GM23338 (cell line): ENCODE measurements around the gene APBA2. TPM values are rescaled to one million over a fixed set of nuclear protein-coding genes. Genes with fewer than 3 reads are reported as not detected.

Experiments used
- ATAC-seq: fragments of 200-7000 bp; cut with Tn5 transposase; 3 replicates; pipeline ENCODE4 v1.9.1; 2020
- DNase-seq: peaks from one replicate; pipeline ENCODE4 v3.0.0-alpha.2; 2015; ENCODE audit warnings: low spot score
- H2AFZ ChIP-seq: fragments of 200-600 bp; sonication (generic); 2 replicates; pipeline ENCODE4 v1.8.0; 2016; ENCODE audit warnings: antibody characterized with exemption, mild to moderate bottlenecking, moderate library complexity
- H3F3A ChIP-seq: fragments of 200-600 bp; sonication (generic); replicated peaks from 2 replicates; pipeline ENCODE4 v1.8.0; 2017; ENCODE audit warnings: antibody characterized with exemption, mixed run types, low read depth
- H3K27ac ChIP-seq: fragments of 200-600 bp; sonication (generic); 2 replicates; pipeline ENCODE4 v1.6.1; 2016; ENCODE audit warnings: low read depth
- H3K27me3 ChIP-seq: fragments of 200-600 bp; sonication (generic); 2 replicates; pipeline ENCODE4 v1.8.0; 2016; ENCODE audit warnings: mild to moderate bottlenecking, mixed run types, moderate library complexity; ENCODE audit not compliant: insufficient read depth
- H3K36me3 ChIP-seq: fragments of 200-600 bp; sonication (generic); 2 replicates; pipeline ENCODE4 v1.8.0; 2016; ENCODE audit warnings: mild to moderate bottlenecking; ENCODE audit not compliant: insufficient read depth
- H3K4me1 ChIP-seq: fragments of 200-600 bp; sonication (generic); 2 replicates; pipeline ENCODE4 v1.8.0; 2016; ENCODE audit warnings: mild to moderate bottlenecking, moderate library complexity; ENCODE audit not compliant: insufficient read depth
- H3K4me2 ChIP-seq: fragments of 200-600 bp; sonication (generic); 2 replicates; pipeline ENCODE4 v1.7.1; 2017; ENCODE audit warnings: mixed run types
- H3K4me3 ChIP-seq: fragments of 200-600 bp; sonication (generic); 2 replicates; pipeline ENCODE4 v1.6.1; 2016; ENCODE audit warnings: mixed run types
- H3K79me2 ChIP-seq: fragments of 200-600 bp; sonication (generic); replicated peaks from 2 replicates; pipeline ENCODE4 v1.8.0; 2017; ENCODE audit warnings: mild to moderate bottlenecking; ENCODE audit not compliant: insufficient read depth
- H3K9me2 ChIP-seq: fragments of 200-600 bp; sonication (generic); 2 replicates; pipeline ENCODE4 v1.8.0; 2017; ENCODE audit not compliant: insufficient read depth
- H4K20me1 ChIP-seq: fragments of 200-600 bp; sonication (generic); replicated peaks from 2 replicates; pipeline ENCODE4 v1.8.0; 2017; ENCODE audit warnings: mild to moderate bottlenecking; ENCODE audit not compliant: insufficient read depth
- H3K27ac Mint-ChIP-seq: 2 replicates; pipeline ENCODE4 v1.8.0; 2020; ENCODE audit warnings: inconsistent platforms, mild to moderate bottlenecking, moderate library complexity, mixed read lengths
- H3K27me3 Mint-ChIP-seq: 3 replicates; pipeline ENCODE4 v1.8.0; 2022; ENCODE audit warnings: low read depth, mild to moderate bottlenecking, moderate library complexity, mixed read lengths, inconsistent platforms; ENCODE audit not compliant: insufficient read depth, poor library complexity
- H3K36me3 Mint-ChIP-seq: 3 replicates; pipeline ENCODE4 v1.8.0; 2021; ENCODE audit warnings: low read depth, mild to moderate bottlenecking, inconsistent platforms, moderate library complexity, mixed read lengths
- H3K4me1 Mint-ChIP-seq: 3 replicates; pipeline ENCODE4 v1.8.0; 2020; ENCODE audit warnings: mild to moderate bottlenecking, inconsistent platforms, mixed read lengths
- H3K4me3 Mint-ChIP-seq: 3 replicates; pipeline ENCODE4 v1.8.0; 2021; ENCODE audit warnings: moderate library complexity, mild to moderate bottlenecking, inconsistent platforms, mixed read lengths
- H3K9me3 Mint-ChIP-seq: 3 replicates; pipeline ENCODE4 v1.8.0; 2020; ENCODE audit warnings: moderate library complexity, mild to moderate bottlenecking, inconsistent platforms, mixed read lengths
- CREB1 ChIP-seq: fragments of 250-450 bp; sonication (Bioruptor Pico); IDR thresholded peaks from 2 replicates; pipeline ENCODE4 v1.5.0; 2020; ENCODE audit warnings: low read depth, mild to moderate bottlenecking, moderate library complexity
- CTCF ChIP-seq, 2 experiments: fragments of 200-600 bp in 1 of 2; sonication (generic) in 1 of 2; conservative IDR thresholded peaks; 2 replicates each; pipeline versions ENCODE4 v1.5.1 to v1.6.1; 2016 to 2017; ENCODE audit warnings: antibody characterized with exemption in 2 of 2, low read depth in 2 of 2, mild to moderate bottlenecking in 2 of 2, moderate library complexity in 1 of 2
- ETS1 ChIP-seq: IDR thresholded peaks from 2 replicates; pipeline ENCODE4 v1.6.1; 2016; ENCODE audit warnings: antibody characterized with exemption
- EZH2 ChIP-seq: fragments of 200-600 bp; sonication (generic); IDR thresholded peaks from one replicate; pipeline ENCODE4 v1.8.0; 2017; ENCODE audit warnings: antibody characterized with exemption, mild to moderate bottlenecking, low read depth; ENCODE audit not compliant: unreplicated experiment
- JUNB ChIP-seq: IDR thresholded peaks from one replicate; pipeline ENCODE4 v1.6.1; 2016; ENCODE audit warnings: antibody characterized with exemption; ENCODE audit not compliant: unreplicated experiment
- NANOG ChIP-seq: IDR thresholded peaks from 2 replicates; pipeline ENCODE4 v1.6.1; 2016; ENCODE audit warnings: antibody characterized with exemption, borderline replicate concordance
- REST ChIP-seq: IDR thresholded peaks from one replicate; pipeline ENCODE4 v1.6.1; 2018; ENCODE audit warnings: antibody characterized with exemption; ENCODE audit not compliant: unreplicated experiment
- STAT1 ChIP-seq: IDR thresholded peaks from one replicate; pipeline ENCODE4 v1.6.1; 2016; ENCODE audit warnings: antibody characterized with exemption; ENCODE audit not compliant: unreplicated experiment
- ZNF114 ChIP-seq: fragments of 250-450 bp; sonication (Bioruptor Pico); IDR thresholded peaks from 2 replicates; pipeline ENCODE4 v1.5.0; 2020; ENCODE audit warnings: mild to moderate bottlenecking, moderate library complexity
- ZNF331 ChIP-seq: fragments of 250-450 bp; sonication (Bioruptor Pico); IDR thresholded peaks from 2 replicates; pipeline ENCODE4 v1.5.0; 2020; ENCODE audit warnings: low read depth, mild to moderate bottlenecking, moderate library complexity
- ZNF462 ChIP-seq: fragments of 250-450 bp; sonication (Bioruptor Pico); IDR thresholded peaks from 2 replicates; pipeline ENCODE4 v1.5.0; 2020; ENCODE audit warnings: mild to moderate bottlenecking, moderate library complexity
- polyA plus RNA-seq: library from polyadenylated mRNA; unstranded; fragments of >200 nt; fragmentation: Nextera tagmentation; extraction: Ambion mirVana; gene quantifications from 2 replicates; pipeline ENCODE4 v1.2.1, GENCODE V29; 2016
- total RNA-seq: library from RNA; depleted of rRNA; stranded (reverse); fragments of >200 nt; shearing (Covaris generic); gene quantifications from 2 replicates; pipeline ENCODE4 v1.2.3, GENCODE V29; 2014

Gene APBA2
- total and polyA plus RNA-seq, 2 experiments from 2014 or later = 5.9 to 24.7 TPM

GRCh38 chr15:29130951-29131839 is 245.4 kb downstream of the APBA2 start (continued):
- TF ChIP-seq REST (no peak), CREB1 (CRISPR knock-in tag) (no peak), ETS1 (no peak), CTCF (conservative IDR thresholded peaks at IDR 0.05; ENCODE audit: low read depth in 2 of 2) (no peak), EZH2 (no peak)

GRCh38 chr15:29131840-29132420 is 246.2 kb downstream of the APBA2 start:
- H3K36me3 ChIP-seq = no peaks in the 10 kb centered on the region
- H4K20me1 ChIP-seq = no peaks in the 10 kb centered on the region
- Mint-ChIP-seq H3K9me3 (no peaks in the 10 kb centered on the region; the same call in 2 of the 3 replicates), H3K36me3 (no peaks in the 10 kb centered on the region; the same call in 2 of the 3 replicates), H3K27ac (no peak overlapping the region), H3K4me3 (no peak overlapping the region), H3K27me3 (peaks cover 10% of the 10 kb centered on the region), H3K4me1 (peaks cover 31% of the 10 kb centered on the region)
- no peaks in the 10 kb centered on the region for H3K79me2 ChIP-seq
- no peaks in the 10 kb centered on the region for H3K9me2 ChIP-seq
- no peaks in the 10 kb centered on the region for H3K4me1 ChIP-seq
- H3F3A ChIP-seq = no peaks in the 10 kb centered on the region
- H3K27me3 ChIP-seq = no peaks in the 10 kb centered on the region
- DNase-seq (no peak), ATAC-seq (no peak)
- no peak overlapping the region for H3K27ac ChIP-seq
- no peak overlapping the region for H2AFZ ChIP-seq
- no peak overlapping the region for H3K4me2 ChIP-seq
- no peak overlapping the region for H3K4me3 ChIP-seq
- TF ChIP-seq ZNF331 (CRISPR knock-in tag) = no peak
- TF ChIP-seq EZH2 = no peak
- no peak for TF ChIP-seq ZNF462
- no peak for TF ChIP-seq STAT1
- TF ChIP-seq JUNB = no peak
- no peak for TF ChIP-seq NANOG
- TF ChIP-seq ZNF114 (CRISPR knock-in tag) = no peak
